HG03139 (cell line): ENCODE data around the gene ACTL7A.
A peak's percentile ranks its signal among the peaks of the same experiment; 100 is the strongest.
"Not testable (repeated sequence)": the region's sequence is repeated elsewhere in the genome, so short reads cannot be mapped to it uniquely, and the experiment has no call there.

Source experiments
- ATAC-seq: cut with Tn5 transposase; IDR thresholded peaks from one replicate; pipeline ENCODE4 v1.9.1; 2021; ENCODE audit not compliant: unreplicated experiment

ACTL7A gene

DNA sequence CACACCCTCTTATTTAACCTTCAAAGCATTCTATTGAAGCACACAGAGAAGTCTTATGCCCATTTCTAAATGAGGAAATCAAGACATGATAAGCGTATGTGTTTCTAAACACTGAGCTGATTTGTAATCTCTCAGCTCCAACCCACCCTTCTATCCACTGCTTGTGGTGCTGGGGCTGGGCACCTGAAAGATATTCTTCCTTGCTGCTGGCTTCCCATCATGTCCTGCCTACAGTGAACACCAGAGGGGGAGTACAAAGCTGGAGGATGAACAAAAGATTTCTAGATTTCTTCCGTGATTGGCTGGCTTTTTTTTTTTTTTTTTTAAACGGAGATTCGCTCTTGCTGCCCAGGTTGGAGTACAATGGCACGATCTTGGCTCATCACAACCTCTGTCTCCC is 14.4 kb downstream of the ACTL7A start:
- no peak for ATAC-seq

DNA sequence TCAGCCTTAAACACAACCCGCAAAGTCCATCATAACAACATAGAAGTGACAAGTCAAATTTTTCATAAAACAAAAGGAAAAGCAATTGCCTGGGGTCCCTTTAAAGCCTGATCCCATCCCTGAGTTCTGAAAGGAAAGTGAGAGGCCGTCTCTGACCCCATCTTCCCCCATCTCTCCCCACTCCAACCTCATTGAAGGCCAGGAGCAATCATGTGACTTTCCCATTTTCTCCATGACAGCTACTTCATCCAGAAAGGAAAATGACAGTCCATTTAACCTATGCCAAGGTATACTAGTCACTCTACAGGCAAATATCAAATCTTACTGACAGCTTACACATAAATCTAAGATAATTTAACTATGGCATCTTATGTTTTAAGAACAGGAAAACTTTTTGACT is 15.5 kb downstream of the ACTL7A start:
- no peak for ATAC-seq

- no peak for ATAC-seq
Observed at GRCh38 chr9:108880738-108881316, 18.8 kb downstream of the ACTL7A start.

DNA sequence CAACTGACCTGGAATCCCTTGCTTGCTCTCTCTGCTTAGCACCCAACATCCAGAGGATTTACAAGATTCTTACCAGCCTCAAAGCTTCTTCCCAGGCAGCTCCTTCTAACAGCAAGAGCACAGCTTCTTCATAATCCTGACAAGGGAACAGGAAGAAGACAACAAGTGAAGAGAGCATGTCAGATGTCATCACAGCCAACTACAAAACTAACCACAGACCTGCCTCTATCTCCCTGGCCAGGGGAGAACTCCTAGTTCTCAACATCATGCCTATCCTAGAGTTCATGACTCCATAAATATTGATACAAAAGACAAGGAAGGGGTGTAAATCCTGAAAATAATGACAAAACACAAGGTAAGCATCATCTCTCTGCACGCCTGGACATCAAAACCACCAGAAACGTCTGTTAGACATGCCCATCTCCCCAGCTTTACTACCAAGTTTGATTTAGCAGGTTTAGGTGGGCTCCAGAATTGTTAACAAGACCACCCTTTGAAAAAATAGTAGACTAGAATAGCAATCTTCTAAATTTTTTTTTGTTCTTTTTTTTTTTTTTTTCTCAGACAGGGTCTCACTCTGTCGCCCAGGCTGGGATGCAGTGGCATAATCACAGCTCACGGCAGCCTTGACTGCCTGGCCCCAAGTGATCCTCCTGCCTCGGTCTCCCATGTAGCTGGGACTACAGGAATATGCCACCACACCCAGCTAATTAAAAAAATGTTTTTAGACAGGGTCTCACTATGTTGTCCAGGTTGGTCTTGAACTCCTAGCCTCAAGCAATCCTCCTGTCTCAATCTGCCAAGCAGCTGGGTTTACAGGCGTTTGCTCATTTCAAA is 20.2 kb downstream of the ACTL7A start:
- ATAC-seq, result no peak

GRCh38 chr9:108883085-108883484 is 21.0 kb downstream of the ACTL7A start:
- ATAC-seq, result no peak

DNA sequence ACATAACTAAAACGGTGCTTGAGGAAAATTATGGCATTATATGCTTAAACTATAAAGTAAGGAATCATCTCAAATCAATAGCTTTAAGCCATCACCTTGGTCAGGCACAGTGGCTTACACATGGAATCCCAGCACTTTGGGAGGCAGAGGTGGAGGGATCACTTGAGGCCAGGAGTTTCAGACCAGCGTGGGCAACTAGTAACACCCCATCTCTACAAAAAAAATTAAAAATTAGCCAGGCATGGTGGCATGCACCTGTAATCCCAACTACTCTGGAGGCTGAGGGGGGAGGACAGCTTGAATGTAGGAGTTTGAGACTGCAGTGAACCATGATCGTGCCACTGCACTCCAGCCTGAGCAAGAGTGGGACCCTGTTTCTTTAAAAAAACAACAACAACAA is 22.6 kb downstream of the ACTL7A start:
- ATAC-seq, result no peak

DNA sequence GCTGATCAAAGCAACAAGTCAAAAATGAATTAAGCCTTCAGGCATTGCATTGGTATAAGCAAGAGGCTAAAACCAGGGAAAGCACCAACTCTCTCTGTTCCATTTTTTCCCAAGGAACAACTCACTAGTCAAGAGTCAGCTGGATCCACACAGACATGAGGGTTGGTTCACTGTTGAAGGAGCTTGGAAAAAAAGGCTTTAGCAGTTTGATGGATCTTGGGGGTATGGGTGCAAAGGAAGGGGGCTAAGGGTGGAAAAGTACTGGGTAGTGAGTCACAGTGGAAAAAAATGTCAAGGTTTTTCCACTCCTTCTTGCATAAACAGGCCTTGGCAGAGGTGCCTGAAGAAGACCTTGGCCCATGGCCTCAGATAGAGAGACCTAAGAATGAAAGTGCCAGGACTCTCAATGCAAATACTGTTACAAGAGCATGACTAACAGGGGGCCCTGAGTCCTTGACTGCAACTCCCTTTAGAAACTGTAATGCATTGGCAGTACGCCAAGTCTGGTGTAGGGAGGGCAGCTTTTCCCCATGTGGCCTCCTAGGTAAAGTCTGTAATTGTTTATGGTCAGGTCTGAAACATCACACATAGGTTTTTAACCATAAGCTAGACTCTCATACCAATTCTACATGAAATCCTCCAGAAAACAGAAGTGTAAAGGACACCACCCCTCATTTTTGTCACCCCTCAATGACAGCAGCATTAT is 23.7 kb downstream of the ACTL7A start:
- ATAC-seq, result peak; percentile 97

DNA sequence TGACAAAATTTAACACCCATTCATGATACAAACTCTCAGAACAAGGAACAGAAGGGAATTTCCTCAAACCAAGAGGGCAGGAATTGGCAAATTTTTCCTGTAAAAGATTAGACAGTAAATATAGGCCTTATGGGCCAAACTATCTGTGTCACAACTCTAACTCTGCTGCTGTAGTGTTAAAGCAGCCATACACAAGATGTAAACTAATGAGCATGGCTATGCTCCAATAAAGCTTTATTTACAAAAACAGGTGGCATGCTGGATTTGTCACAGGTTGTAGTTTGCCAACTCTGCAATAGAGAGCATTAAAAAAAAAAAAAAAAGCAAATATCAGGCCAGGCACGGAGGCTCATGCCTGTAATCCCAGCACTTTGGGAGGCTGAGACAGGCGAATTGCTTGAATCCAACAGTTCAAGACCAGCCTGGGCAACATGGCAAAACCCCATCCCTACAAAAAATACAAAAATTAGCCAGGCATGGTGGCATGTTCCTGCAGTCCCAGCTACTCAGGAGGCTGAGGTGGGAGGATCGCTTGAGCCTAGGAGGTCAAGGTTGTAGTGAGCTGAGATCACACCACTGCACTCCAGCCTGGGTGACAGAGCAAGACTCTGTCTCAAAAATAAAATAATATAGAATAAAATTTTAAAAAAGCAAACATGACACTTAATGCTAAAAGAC is 24.7 kb downstream of the ACTL7A start:
- ATAC-seq, result not testable (repeated sequence)

DNA sequence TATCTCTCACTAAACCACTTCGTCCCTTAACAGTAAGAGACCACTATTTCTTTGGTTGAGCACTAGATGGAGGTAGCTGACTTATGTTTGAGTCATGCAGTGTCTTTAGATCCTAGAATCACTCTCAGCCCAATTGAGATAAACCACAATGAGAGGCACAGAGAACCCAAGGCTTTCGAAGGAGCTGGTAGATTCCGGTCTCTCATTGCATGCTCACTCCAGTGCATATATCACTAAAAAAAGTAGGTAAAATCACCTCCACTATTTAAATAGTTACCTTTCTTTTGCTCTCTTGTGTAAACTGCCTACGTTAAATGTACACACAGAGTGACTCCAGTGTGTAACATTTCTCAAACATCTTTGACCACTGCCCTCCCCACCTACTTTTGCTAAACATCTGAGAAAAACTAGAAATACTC is 27.6 kb downstream of the ACTL7A start:
- no peak for ATAC-seq

DNA sequence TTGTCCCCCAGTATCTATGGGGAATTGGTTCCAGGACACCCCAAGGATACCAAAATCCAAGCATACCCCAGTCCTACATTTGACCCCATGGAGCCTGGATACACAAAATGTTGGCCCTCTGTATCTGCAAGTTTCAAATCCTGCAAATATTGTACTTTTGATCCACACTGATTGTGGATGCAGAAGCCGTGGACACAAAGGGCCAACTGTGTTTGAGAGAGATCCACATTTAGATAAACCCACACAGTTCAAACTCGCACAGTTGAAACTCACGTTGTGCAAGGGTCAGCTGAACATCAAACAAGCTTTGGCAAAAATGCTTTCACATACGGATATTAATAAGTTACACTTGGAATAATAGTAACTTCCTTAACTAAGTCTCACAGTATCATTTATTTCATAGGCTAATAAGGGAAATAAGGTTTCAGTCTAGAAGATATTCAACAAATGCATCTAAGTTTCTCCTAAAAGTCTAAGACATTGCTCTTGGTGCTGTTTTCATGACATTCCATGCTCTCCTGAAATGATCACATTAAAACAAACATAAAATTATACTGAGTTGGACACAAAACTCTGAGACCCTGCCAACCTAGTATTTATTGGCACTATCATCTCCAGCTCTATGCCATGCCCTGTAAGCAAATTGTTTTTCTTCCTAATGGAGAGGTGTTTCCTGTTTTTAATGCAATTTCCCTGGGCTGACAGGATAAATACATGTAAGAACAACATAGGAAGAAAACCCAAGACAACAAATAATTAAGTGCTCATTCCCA is 32.3 kb downstream of the ACTL7A start:
- no peak for ATAC-seq

GRCh38 chr9:108897324-108898096 is 35.4 kb downstream of the ACTL7A start:
- ATAC-seq, result no peak

DNA sequence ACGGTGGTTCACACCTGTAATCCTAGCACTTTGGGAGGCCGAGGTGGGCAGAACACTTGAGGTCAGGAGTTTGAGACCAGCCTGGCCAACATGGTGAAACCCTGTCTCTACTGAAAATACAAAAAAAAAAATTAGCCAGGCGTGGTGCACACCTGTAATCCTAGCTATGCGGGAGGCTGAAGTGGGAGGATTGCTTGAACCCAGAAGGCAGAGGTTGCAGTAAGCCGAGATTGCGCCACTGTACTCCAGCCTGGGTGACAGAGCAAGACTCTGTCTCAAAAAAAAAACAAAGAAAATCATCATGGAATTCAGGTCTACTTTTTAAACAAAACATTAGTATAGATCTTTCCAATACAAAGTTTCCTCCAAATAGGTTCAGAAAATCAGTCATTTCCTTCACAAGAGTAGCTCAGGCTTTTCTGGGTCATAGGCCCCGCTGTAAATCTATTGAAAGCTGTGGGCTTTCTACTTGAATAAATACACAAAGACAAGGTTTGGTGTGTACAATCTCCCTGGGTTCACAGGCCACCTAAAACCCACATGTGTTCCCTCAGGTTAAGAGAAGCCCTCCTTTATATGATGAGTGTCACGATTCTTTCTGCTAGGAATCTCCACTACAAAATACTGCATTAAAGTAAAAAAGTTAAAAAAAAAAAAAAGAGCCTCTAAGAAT is 37.1 kb downstream of the ACTL7A start:
- ATAC-seq, result not testable (repeated sequence)

DNA sequence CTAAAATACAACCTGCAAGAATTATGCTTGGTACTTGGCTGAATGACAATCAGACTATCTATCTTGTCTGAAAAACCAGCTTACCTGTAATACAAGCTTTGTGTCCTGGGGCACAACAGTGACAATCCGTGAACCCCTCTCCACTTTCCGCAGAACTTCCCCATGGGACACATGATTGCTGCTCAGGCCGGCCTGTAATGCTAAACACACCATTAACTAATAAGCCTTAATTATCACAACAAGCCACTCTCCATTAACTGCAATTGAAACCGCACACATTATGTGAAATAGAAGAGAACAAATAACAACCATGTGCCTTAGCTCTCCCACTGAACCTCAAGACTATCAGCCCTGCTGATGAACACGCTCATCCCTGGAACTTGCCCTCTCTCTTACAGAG is 38.1 kb downstream of the ACTL7A start:
- ATAC-seq, result no peak

- ATAC-seq, result no peak
Observed at GRCh38 chr9:108903420-108904103, 41.5 kb downstream of the ACTL7A start.

DNA sequence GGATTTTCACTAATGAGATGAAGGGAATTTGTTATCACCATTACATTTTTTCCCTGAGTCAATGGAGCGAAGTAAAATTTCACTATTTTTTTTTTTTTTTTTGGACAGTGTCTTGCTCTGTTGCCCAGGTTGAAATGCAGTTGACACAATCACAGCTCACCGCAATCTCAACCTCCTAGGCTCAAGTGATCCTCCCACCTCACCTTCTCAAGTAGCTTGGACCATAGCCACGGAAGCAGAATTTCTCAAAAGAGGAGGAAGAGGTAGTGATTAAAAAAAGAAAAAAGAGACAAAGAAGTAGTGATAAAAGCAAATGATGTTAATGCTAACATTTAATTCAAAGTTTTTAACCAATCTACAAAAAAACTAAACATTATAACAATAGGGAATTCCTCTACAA is 42.1 kb downstream of the ACTL7A start:
- ATAC-seq, result no peak

DNA sequence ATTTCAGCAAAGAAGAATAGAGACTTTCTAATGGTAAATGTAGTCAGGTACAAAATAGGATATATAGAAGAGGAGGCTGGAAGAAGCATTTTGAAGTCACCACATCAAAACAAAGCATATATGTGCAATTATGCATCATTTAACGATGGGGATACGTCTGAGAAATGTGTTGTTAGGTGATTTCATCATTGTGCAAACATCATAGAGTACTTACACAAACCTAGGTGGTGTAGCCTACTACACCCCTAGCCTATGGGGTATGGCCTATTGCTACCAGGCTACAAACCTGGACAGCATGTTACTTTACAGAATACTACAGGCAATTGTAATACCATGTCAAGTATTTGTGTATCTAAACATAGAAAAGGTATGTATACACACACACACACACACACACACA is 43.4 kb downstream of the ACTL7A start:
- ATAC-seq, result no peak

DNA sequence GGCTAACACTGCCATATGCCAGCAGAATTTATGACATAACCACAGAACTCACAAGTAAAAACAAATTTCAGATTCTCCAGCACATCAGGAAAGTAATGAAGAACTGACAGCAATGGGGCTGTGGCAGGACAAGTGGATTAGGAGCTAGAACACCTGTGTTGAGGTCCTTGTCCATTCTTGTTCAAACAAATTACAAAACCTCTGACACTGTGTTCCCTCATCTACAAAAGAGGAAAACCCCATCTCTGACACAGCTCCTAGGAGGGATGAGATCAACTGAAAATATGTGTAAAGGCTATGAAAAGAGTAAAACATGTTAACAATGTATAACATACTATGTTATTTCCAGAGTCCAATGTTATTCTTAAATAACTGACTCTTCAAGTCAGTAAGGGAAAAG is 48.3 kb downstream of the ACTL7A start:
- no peak for ATAC-seq

- no peak for ATAC-seq
Observed at GRCh38 chr9:108910914-108911313, 48.8 kb downstream of the ACTL7A start.

DNA sequence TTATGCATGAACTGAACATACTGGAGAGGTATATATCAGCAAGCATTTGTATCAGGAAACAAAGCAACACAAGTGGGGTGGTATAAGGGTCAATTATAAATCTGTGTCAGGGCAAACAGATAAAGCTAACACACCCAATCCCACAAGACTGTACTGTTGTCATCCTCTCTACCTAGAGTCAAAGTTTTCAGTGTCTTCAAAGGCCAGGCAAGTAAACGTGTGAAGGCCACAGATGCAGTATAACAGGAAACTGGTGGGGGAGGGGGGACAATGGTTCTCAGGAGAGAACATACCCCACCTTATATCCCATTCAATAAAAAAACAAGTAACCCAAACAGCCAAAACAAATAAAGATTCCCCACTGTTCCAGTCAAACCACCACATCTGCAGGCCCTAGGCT is 49.8 kb downstream of the ACTL7A start:
- ATAC-seq, result no peak
